Activated naive CD4-positive, alpha-beta T cell treated with anti-CD3 and anti-CD28 coated beads, Interleukin-2, amount 10 ng/mL, durations not matched to agents 7 days and 5 days (primary cell): ENCODE data around the gene INAFM2.

Experiments used
- CTCF ChIA-PET: fragments of 350-600 bp; sonication (Branson Sonifier 250); formaldehyde crosslinking; loops from one replicate; lab custom pipeline; 2021; ENCODE audit warnings: antibody characterized with exemption; lab: Charles Lee
- DNase-seq: peaks from one replicate; pipeline ENCODE4 v3.0.0-alpha.2; 2020
- H3K27ac Mint-ChIP-seq: one replicate; pipeline ENCODE4 v1.8.0; 2021; ENCODE audit warnings: mild to moderate bottlenecking, moderate library complexity, mixed read lengths
- H3K27me3 Mint-ChIP-seq: one replicate; pipeline ENCODE4 v1.8.0; 2021; ENCODE audit warnings: mild to moderate bottlenecking, mixed read lengths
- H3K36me3 Mint-ChIP-seq: one replicate; pipeline ENCODE4 v1.8.0; 2021; ENCODE audit warnings: mixed read lengths
- H3K4me1 Mint-ChIP-seq: one replicate; pipeline ENCODE4 v1.8.0; 2021; ENCODE audit warnings: mixed read lengths
- H3K4me3 Mint-ChIP-seq: one replicate; pipeline ENCODE4 v1.8.0; 2021; ENCODE audit warnings: mild to moderate bottlenecking, moderate library complexity, mixed read lengths
- H3K9me3 Mint-ChIP-seq: one replicate; pipeline ENCODE4 v1.8.0; 2021; ENCODE audit warnings: mixed read lengths

INAFM2 gene

GRCh38 chr15:40323239-40323952 lies at the start of gene INAFM2:
Gene INAFM2, plus strand, starts transcription at chr15:40323692. Its CDS starts 364 bp downstream, at chr15:40324056.
- CTCF ChIA-PET, result interaction anchor here (0.7 to 21.9 kb wide), 10 partner anchors 8 to 91 kb away, joined by 3 to 425 read pairs (median 5); partner anchors contain the start of genes CCDC9B and PLCB2
- no peaks in the 10 kb centered on the region for H3K9me3 Mint-ChIP-seq

GRCh38 chr15:40274350-40275274 lies 48.9 kb upstream of the INAFM2 start:
- Mint-ChIP-seq H3K4me1 (peaks cover 5% of the 10 kb centered on the region), H3K4me3 (no peak overlapping the region), H3K27me3 (peaks cover 59% of the 10 kb centered on the region), H3K9me3 (no peaks in the 10 kb centered on the region), H3K27ac (peak overlapping the region; percentile 72), H3K36me3 (no peaks in the 10 kb centered on the region)
- CTCF ChIA-PET, result interaction anchor here (0.6 to 10.8 kb wide), 51 partner anchors 9 to 644 kb away, joined by 3 to 401 read pairs (median 4); partner anchors contain the start of genes ANKRD63, CCDC9B, PAK6 and PLCB2
- DNase-seq, result peak; percentile 90

More at GRCh38 chr15:40323239-40323952, at the start of gene INAFM2:
- Mint-ChIP-seq H3K27ac (no peak within 1 kb of the TSS), H3K36me3 (peaks cover 7% of the 10 kb centered on the region), H3K4me3 (peak within 1 kb of the TSS; percentile 71), H3K4me1 (peaks cover 29% of the 10 kb centered on the region), H3K27me3 (peaks cover 32% of the 10 kb centered on the region)
- DNase-seq, result peak; percentile 94

- no peak overlapping the region for H3K4me3 Mint-ChIP-seq
- peaks cover 4% of the 10 kb centered on the region for H3K4me1 Mint-ChIP-seq
- CTCF ChIA-PET, result interaction anchor here (1.1 to 10.8 kb wide), 6 partner anchors 10 to 230 kb away, joined by 3 to 401 read pairs (median 137); partner anchors contain the start of genes CCDC9B and PLCB2
- peaks cover 62% of the 10 kb centered on the region for H3K27me3 Mint-ChIP-seq
- DNase-seq, result no peak
- no peak overlapping the region for H3K27ac Mint-ChIP-seq
- no peaks in the 10 kb centered on the region for H3K9me3 Mint-ChIP-seq
- no peaks in the 10 kb centered on the region for H3K36me3 Mint-ChIP-seq
Observed at GRCh38 chr15:40275523-40275922, 48.0 kb upstream of the INAFM2 start.

GRCh38 chr15:40275954-40276353 lies 47.5 kb upstream of the INAFM2 start:
- Mint-ChIP-seq H3K27me3 (peaks cover 64% of the 10 kb centered on the region), H3K9me3 (no peaks in the 10 kb centered on the region), H3K4me1 (peaks cover 4% of the 10 kb centered on the region), H3K36me3 (no peaks in the 10 kb centered on the region), H3K27ac (peak overlapping the region; percentile 28), H3K4me3 (no peak overlapping the region)
- CTCF ChIA-PET, result interaction anchor here (1.1 to 10.8 kb wide), 5 partner anchors 33 to 230 kb away, joined by 3 to 401 read pairs (median 172); partner anchors contain the start of genes CCDC9B and PLCB2
- no peak for DNase-seq

GRCh38 chr15:40276927-40277326 lies 46.6 kb upstream of the INAFM2 start:
- DNase-seq, result no peak
- no peak overlapping the region for H3K4me3 Mint-ChIP-seq
- H3K27ac Mint-ChIP-seq, result no peak overlapping the region
- CTCF ChIA-PET, result interaction anchor here (0.6 to 10.8 kb wide), 7 partner anchors 13 to 247 kb away, joined by 3 to 401 read pairs (median 35); partner anchors contain the start of genes CCDC9B and PLCB2
- H3K9me3 Mint-ChIP-seq, result no peaks in the 10 kb centered on the region
- peaks cover 71% of the 10 kb centered on the region for H3K27me3 Mint-ChIP-seq
- H3K4me1 Mint-ChIP-seq, result peaks cover 7% of the 10 kb centered on the region
- H3K36me3 Mint-ChIP-seq, result no peaks in the 10 kb centered on the region

- H3K36me3 Mint-ChIP-seq, result no peaks in the 10 kb centered on the region
- H3K4me1 Mint-ChIP-seq, result peaks cover 7% of the 10 kb centered on the region
- DNase-seq, result no peak
- H3K27me3 Mint-ChIP-seq, result peaks cover 76% of the 10 kb centered on the region
- H3K27ac Mint-ChIP-seq, result no peak overlapping the region
- H3K4me3 Mint-ChIP-seq, result no peak overlapping the region
- CTCF ChIA-PET, result interaction anchor here (0.6 to 10.8 kb wide), 13 partner anchors 12 to 1059 kb away, joined by 3 to 401 read pairs (median 16); partner anchors contain the start of genes CCDC9B and PLCB2
- no peaks in the 10 kb centered on the region for H3K9me3 Mint-ChIP-seq
Observed at GRCh38 chr15:40277471-40277870, 46.0 kb upstream of the INAFM2 start.

- no peak for DNase-seq
- Mint-ChIP-seq H3K27ac (no peak overlapping the region), H3K4me1 (peaks cover 7% of the 10 kb centered on the region), H3K9me3 (no peaks in the 10 kb centered on the region), H3K36me3 (no peaks in the 10 kb centered on the region), H3K27me3 (peaks cover 78% of the 10 kb centered on the region), H3K4me3 (no peak overlapping the region)
- CTCF ChIA-PET, result interaction anchor here (0.6 to 10.8 kb wide), 14 partner anchors 9 to 234 kb away, joined by 3 to 401 read pairs (median 10); partner anchors contain the start of genes CCDC9B and PLCB2
Observed at GRCh38 chr15:40278026-40278425, 45.5 kb upstream of the INAFM2 start.

GRCh38 chr15:40279437-40280141 lies 43.9 kb upstream of the INAFM2 start:
- DNase-seq, result peak; percentile 77
- CTCF ChIA-PET, result interaction anchor here (0.6 to 10.8 kb wide), 23 partner anchors 10 to 245 kb away, joined by 3 to 401 read pairs (median 5); partner anchors contain the start of genes CCDC9B and PLCB2
- no peaks in the 10 kb centered on the region for H3K9me3 Mint-ChIP-seq
- H3K4me1 Mint-ChIP-seq, result peaks cover 9% of the 10 kb centered on the region
- H3K36me3 Mint-ChIP-seq, result no peaks in the 10 kb centered on the region
- peaks cover 90% of the 10 kb centered on the region for H3K27me3 Mint-ChIP-seq
- H3K4me3 Mint-ChIP-seq, result no peak overlapping the region
- no peak overlapping the region for H3K27ac Mint-ChIP-seq

GRCh38 chr15:40280260-40281056 lies 43.0 kb upstream of the INAFM2 start:
- Mint-ChIP-seq H3K4me1 (peaks cover 9% of the 10 kb centered on the region), H3K27ac (no peak overlapping the region), H3K36me3 (no peaks in the 10 kb centered on the region), H3K4me3 (no peak overlapping the region), H3K27me3 (peaks cover 94% of the 10 kb centered on the region), H3K9me3 (no peaks in the 10 kb centered on the region)
- CTCF ChIA-PET, result interaction anchor here (1.2 to 10.8 kb wide), 11 partner anchors 9 to 141 kb away, joined by 3 to 401 read pairs (median 20); partner anchors contain the start of genes CCDC9B and PLCB2
- DNase-seq, result no peak

- CTCF ChIA-PET, result interaction anchor here (1.4 to 10.8 kb wide), 10 partner anchors 8 to 141 kb away, joined by 3 to 401 read pairs (median 21); partner anchors contain the start of genes CCDC9B and PLCB2
- no peak for DNase-seq
- H3K4me3 Mint-ChIP-seq, result peak overlapping the region; percentile 26
- no peaks in the 10 kb centered on the region for H3K36me3 Mint-ChIP-seq
- H3K27ac Mint-ChIP-seq, result no peak overlapping the region
- H3K4me1 Mint-ChIP-seq, result peaks cover 9% of the 10 kb centered on the region
- H3K27me3 Mint-ChIP-seq, result peaks cover 86% of the 10 kb centered on the region
- H3K9me3 Mint-ChIP-seq, result no peaks in the 10 kb centered on the region
Observed at GRCh38 chr15:40281057-40281800, 42.3 kb upstream of the INAFM2 start.

GRCh38 chr15:40281801-40282146 lies 41.7 kb upstream of the INAFM2 start:
- Mint-ChIP-seq H3K4me3 (no peak overlapping the region), H3K9me3 (no peaks in the 10 kb centered on the region), H3K27ac (no peak overlapping the region), H3K4me1 (peaks cover 9% of the 10 kb centered on the region), H3K27me3 (peaks cover 81% of the 10 kb centered on the region), H3K36me3 (no peaks in the 10 kb centered on the region)
- CTCF ChIA-PET, result interaction anchor here (1.5 kb wide), 2 partner anchors 28 to 56 kb away, joined by 3 to 4 read pairs; no protein-coding TSS in a partner anchor
- no peak for DNase-seq
